Nephron (organoid): ENCODE measurements around the gene TOM1.

Source experiments
- H3K27ac Mint-ChIP-seq, 3 experiments: 2 replicates each; pipeline ENCODE4 v1.8.0; 2020; ENCODE audit warnings: mixed read lengths in 3 of 3, mild to moderate bottlenecking in 2 of 3, moderate library complexity in 1 of 3
- H3K27me3 Mint-ChIP-seq: 2 replicates; pipeline ENCODE4 v1.8.0; 2021; ENCODE audit warnings: low read depth, mild to moderate bottlenecking, moderate library complexity, mixed read lengths
- H3K36me3 Mint-ChIP-seq: 2 replicates; pipeline ENCODE4 v1.8.0; 2020; ENCODE audit warnings: low read depth, mixed read lengths
- H3K4me1 Mint-ChIP-seq: 2 replicates; pipeline ENCODE4 v1.8.0; 2020; ENCODE audit warnings: mixed read lengths
- H3K4me3 Mint-ChIP-seq, 3 experiments: 2 replicates each; pipeline ENCODE4 v1.8.0; 2020; ENCODE audit warnings: mild to moderate bottlenecking in 3 of 3, mixed read lengths in 3 of 3, moderate library complexity in 2 of 3
- H3K9me3 Mint-ChIP-seq: 2 replicates; pipeline ENCODE4 v1.8.0; 2020; ENCODE audit warnings: mixed read lengths
- CTCF ChIP-seq, 3 experiments: fragments of 200-600 bp; sonication (generic); IDR thresholded peaks; one replicate each; pipeline ENCODE4 v1.5.0; 2021; ENCODE audit warnings: antibody characterized with exemption in 3 of 3; ENCODE audit not compliant: unreplicated experiment in 3 of 3

Gene TOM1

DNA sequence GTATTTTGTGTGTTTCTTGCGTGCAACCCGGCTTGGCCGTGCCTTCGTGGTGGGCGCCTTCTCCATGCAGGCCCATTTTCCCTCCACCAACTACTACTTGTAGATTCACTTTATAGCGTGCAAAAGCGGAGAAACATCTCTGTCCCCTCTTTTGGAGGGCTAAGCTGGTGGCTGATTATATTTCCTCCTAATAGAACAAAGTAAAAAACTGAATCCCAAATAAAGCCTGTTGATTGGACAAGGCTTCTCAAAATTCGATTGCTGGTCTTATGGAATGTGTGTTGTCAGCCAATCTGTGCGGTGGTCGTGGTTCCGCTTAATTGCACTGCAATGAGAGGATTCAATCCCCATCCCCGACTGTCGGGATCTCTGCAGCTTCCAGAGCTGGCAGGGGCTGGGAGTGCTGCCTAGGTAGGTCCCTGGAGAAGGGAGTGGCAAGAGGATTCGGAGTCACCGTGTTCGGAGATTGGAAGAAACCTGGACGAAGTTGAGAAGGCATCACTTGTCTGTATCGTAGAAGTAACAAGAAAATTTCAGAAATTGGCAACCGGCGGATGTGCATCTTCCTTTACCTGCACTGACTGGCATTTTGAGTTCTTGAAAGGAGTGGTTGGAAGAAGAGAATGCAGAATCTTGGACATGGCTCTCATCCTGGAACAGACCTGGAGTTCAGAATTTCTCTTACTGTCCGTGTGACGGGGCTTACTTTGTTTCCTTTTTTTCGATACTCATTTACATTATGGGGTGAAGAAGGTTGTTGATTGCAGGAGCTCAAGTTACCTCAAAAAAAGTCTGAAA is 41.3 kb upstream of the TOM1 start:
- Mint-ChIP-seq H3K9me3 (no peaks in the 10 kb centered on the region), H3K4me1 (peaks cover 25% of the 10 kb centered on the region), H3K4me3 (peak overlapping the region; percentile 89 to 99 (median 99)), H3K27me3 (peaks cover 3% of the 10 kb centered on the region), H3K36me3 (peaks cover 21% of the 10 kb centered on the region), H3K27ac (peak overlapping the region; percentile 99 to 100 (median 100))
- no peak for TF ChIP-seq CTCF (IDR thresholded peaks at IDR 0.05; ENCODE audit: unreplicated experiment in 3 of 3)

- Mint-ChIP-seq H3K27ac (no peak overlapping the region), H3K27me3 (no peaks in the 10 kb centered on the region), H3K9me3 (no peaks in the 10 kb centered on the region), H3K4me1 (no peaks in the 10 kb centered on the region), H3K36me3 (peaks cover 74% of the 10 kb centered on the region), H3K4me3 (no peak overlapping the region)
- TF ChIP-seq CTCF (IDR thresholded peaks at IDR 0.05; ENCODE audit: unreplicated experiment in 3 of 3), result no peak
Observed at GRCh38 chr22:35264986-35265385, 34.7 kb upstream of the TOM1 start.

DNA sequence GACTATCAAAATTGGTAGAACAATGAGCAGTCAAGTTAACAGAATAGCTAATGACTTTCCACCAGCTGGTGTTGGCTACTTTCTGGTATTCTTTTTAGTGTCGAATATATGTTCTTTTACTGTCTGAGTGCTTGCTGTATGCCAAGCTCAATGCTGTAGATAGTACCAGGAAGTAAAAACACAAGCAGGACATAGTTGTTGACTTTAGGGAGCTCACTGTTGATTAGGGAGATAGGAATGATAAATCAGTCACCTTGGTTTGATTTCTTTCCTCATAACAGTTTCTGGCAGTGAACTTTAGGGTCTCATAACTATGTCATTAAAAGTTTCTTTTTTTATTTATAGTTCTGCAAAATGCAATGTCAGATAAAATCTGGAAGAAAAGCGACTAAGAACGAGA is 33.4 kb upstream of the TOM1 start:
- no peak overlapping the region for H3K27ac Mint-ChIP-seq
- H3K9me3 Mint-ChIP-seq, result no peaks in the 10 kb centered on the region
- H3K4me1 Mint-ChIP-seq, result no peaks in the 10 kb centered on the region
- H3K36me3 Mint-ChIP-seq, result peaks cover 80% of the 10 kb centered on the region
- H3K27me3 Mint-ChIP-seq, result no peaks in the 10 kb centered on the region
- TF ChIP-seq CTCF (IDR thresholded peaks at IDR 0.05; ENCODE audit: unreplicated experiment in 3 of 3), result no peak
- no peak overlapping the region for H3K4me3 Mint-ChIP-seq

DNA sequence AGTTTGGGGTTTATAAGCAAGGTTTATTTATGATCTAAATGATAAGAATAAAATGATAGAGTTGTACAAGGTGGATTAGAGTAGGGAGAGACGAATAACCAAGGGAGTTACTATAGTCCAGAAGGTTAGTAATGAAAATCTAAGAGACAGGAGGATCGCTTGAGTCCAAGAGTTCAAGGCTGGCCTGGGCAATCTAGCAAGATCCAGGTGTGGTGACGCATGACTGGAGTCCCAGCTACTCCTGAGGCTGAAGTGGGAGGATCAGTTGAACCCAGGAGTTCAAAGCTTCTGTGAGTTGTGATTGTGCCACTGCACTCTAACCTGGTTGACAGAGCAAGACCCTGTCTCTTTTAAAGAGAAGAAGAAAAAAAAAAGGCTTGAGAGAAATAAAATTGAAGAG is 30.1 kb upstream of the TOM1 start:
- Mint-ChIP-seq H3K36me3 (peaks cover 79% of the 10 kb centered on the region), H3K27me3 (no peaks in the 10 kb centered on the region), H3K4me3 (no peak overlapping the region)

DNA sequence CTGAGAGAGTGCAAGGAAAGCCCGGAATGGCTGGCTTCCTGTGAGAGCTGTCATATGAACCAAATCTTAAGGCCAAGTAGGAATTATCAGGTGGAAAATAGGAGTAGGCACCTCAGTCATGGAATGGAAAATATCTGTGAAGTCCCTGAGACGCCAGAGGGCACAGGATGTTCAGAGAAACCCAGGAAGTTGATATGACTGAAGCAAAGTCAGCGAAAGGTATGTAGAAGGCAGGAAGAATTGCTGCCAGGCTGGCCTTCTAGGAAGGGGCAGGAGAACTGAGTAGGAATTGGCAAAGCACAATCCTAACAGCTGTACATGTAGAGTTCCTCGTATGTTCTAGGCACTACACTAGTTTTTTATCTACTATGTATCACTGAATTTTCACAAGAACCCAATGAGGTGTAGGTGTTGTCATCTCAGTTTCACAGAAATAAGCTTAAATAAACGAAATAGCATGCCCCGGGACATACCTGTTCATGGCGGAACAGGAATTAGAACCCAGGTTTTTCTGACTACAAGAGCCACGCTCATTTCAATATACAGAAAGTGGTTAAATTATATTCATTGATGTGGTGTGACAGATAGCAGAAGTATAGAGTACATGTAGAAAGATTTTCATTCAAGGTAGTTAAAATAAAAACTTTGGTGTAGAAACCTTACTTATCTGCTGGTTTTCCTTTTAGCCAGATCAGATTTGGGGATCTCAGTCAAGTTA is 25.4 kb upstream of the TOM1 start:
- H3K27me3 Mint-ChIP-seq, result no peaks in the 10 kb centered on the region
- no peak overlapping the region for H3K4me3 Mint-ChIP-seq
- no peaks in the 10 kb centered on the region for H3K9me3 Mint-ChIP-seq
- TF ChIP-seq CTCF (IDR thresholded peaks at IDR 0.05; ENCODE audit: unreplicated experiment in 3 of 3), result no peak
- peaks cover 65% of the 10 kb centered on the region for H3K36me3 Mint-ChIP-seq
- no peak overlapping the region for H3K27ac Mint-ChIP-seq
- H3K4me1 Mint-ChIP-seq, result no peaks in the 10 kb centered on the region

More for the DNA sequence above, 30.1 kb upstream of the TOM1 start:
- no peak for TF ChIP-seq CTCF (IDR thresholded peaks at IDR 0.05; ENCODE audit: unreplicated experiment in 3 of 3)
- no peak overlapping the region for H3K27ac Mint-ChIP-seq
- no peaks in the 10 kb centered on the region for H3K9me3 Mint-ChIP-seq
- no peaks in the 10 kb centered on the region for H3K4me1 Mint-ChIP-seq
